NCI-H2227 treated with DMSO at 0.1 percent for 48 hours (cell line): ENCODE data around the gene CLSTN1.
"Not testable (repeated sequence)": the region's sequence is repeated elsewhere in the genome, so short reads cannot be mapped to it uniquely, and the experiment has no call there.

Source experiments
- DNase-seq: peaks from one replicate; lab custom pipeline; 2025; lab: John Stamatoyannopoulos, UW

The CLSTN1 gene

DNA sequence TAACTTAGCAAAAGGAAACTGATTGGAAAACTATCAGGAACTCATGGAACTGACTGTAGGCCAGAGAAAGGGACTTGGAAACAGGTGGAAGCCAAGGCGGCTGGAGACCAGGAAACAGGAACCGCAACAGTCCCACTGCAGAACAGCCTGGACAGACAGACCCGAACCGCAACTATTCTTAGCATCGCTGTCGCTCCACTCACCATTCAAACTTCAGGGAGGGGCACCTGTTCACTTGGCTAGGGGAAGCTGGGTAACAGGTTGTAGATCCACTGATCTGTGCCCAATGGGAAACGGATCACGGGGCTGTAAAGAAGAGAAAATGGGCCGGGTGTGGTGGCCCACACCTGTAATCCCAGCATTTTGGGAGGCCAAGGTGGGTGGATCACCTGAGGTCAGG lies 61.9 kb downstream of the CLSTN1 start:
- no peak for DNase-seq

DNA sequence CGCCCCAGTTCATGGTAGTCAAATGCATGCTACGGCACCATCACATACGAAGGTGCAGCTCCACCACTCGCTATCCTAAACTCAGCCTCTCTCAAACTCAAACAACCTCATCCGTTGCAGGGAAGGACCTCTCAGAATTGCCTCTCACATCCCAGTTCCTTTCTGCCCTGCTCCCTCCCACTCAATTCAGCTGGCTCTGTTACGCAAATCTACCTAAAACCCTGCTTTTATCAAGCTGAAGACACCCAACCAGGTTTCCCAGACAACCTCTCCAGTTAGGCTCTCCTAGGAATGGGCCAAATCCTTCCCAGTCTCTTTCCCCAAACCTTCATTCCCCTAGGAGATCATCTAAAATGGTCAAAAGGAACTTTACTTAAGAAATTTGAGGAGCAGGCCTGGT lies 62.9 kb downstream of the CLSTN1 start:
- no peak for DNase-seq

DNA sequence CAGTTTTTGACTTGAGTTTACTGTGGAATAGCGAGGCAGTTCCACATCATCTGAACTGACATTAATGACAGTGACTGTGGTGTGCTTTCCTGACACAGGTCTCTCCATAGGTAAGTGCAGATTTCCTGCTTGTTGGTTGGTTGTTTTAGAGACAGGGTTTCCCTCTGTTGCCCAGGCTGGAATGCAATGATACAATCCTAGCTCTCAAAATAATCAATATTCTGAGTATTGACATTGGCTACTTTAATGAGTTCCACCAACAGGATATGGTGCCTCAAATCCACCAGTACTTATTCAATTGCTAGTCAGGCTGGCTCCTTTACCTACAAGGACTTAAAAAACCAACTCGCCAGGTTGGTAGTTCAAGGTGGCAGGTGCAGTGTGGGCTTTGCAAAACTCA lies 63.8 kb downstream of the CLSTN1 start:
- DNase-seq, result no peak

DNA sequence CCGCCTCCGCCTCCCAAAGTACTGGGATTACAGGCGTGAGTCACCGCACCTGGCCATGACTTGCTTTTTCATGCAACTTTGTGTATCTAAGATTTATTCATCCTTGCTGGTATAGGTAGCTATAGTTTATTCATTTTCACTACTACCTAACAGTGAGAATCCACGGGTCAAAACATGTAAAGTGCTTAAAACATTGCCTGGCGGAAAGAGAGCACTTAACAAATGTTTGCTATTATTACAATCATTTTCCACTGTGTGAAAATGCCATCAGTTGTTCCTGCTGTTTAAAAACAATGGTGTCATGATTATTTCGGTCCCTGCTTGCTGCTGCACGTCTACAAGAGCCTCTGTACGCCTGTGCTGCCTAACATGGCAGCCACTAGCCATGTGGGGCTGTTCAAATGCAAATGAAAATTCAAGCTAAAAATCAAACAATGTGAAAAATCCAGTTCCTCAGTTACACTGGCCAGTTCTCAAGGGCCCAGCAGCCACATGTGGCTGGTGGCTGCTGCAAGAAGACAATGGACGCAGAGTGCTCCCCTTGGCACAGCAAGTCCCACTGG lies 65.1 kb downstream of the CLSTN1 start:
- DNase-seq, result no peak

DNA sequence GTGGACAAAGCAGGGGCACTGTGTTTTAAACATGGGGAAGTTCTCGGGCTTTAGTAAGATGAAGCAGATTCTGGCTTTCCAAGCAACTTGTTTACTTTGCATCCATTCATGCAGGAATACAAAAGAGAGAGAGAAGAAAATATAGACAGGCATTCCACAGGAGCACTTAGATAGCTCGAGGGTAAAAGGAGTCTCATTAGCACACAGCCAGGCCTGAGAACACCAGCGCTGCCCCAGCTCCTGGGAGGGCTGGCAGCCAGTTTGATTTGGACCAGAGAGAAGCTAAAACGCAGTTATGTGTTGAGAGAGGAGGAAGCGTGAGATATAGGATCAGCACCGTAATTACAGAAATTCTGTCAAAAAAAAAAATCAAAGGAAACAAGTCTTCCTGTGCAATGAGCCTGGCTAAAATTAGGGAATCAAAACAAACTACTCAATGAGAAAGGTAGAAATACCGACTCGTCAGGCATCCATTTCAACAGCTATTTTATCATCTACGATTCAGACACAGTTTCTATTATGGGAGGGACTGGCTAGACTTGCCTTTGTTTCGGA lies 68.2 kb downstream of the CLSTN1 start:
- peak; percentile 12 for DNase-seq

DNA sequence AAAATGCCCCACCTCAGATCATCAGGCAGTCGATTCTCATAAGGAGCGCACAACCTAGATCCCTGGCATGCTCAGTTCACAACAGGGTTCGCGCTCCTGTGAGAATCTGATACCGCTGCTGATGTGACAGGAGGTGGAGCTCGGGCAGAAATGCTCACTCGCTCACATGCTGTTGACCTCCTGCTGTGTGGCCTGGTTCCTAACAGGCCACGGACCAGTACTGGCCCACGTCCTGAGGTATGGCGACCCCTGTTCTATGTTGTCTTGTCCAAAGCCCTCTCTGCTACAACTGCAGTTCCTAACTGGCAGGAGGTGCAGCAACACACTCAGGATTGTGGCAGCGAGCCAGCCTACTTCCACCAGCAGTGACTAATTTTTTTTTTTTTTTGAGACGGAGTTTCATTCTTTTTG lies 70.6 kb downstream of the CLSTN1 start:
- no peak for DNase-seq

DNA sequence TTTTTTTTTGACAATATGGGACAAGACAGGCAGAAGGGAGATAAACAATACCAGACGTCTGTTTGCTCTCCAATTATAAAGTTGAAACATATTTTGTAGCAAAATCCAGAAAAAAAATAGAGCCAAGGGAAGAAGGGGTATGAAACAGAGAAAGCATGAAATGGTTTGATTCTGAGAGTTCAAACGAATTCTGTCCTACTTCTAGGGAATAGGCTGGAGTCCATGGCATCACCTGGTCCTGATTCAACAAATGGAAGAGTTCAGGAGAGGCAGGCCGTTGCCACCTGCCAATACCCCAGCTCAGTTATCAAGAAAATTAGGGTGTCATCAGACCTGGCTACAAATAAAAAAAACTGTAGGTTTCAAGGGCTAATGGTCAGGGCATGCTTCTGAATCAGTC lies 71.8 kb downstream of the CLSTN1 start:
- DNase-seq, result no peak

DNA sequence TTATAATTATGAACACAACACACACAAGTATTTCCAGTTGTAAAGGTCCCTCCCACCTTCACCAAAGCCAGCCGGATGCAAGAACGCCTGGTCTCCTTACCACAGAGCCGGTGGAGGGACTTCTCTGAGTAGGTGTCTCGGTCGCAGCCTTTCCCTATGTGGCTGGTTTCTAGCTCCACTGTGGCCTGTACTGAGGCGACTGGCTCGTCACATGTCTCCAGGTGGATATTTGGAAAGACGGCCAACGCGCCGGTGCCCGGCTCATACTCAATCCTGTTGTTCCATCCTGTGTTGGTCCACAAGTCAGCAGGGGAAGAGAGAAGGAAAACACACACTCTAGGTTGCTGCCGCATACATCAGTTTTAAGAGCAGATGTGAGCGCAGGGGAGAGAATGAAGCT lies 74.4 kb downstream of the CLSTN1 start:
- no peak for DNase-seq

DNA sequence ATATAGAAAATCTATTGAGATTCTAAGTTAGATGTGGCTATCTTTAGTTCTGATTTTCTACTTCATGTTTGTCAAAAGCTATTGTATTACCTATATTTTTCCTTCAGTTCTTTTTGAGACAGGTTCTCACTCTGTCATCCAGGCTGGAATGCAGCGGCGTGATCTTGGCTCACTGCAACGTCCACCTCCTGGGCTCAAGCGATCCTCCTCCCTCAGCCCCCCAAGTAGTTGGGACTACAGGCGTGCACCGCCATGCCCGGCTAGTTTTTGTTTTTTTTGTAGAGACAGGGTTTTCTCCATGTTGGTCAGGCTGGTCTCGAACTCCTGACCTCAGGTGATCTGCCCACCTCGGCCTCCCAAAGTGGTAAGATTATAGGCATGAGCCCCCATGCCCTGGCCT lies 75.4 kb downstream of the CLSTN1 start:
- not testable (repeated sequence) for DNase-seq

DNA sequence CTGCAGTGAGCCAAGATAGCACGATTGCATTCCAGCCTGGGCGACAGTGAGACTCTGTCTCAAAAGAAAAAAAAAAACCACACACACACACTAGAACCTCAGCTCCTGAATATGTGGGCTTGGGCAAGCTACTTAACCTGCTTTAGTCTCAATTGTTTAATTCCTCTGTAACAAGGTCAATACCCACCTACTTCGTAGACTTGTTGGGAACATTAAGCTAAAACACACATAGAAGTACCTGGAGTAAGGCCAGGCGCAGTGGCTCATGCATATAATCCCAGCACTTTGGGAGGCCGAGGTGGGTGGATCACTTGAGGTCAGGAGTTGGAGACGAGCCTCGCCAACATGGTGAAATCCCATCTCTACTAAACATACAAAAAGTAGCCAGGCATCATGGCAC lies 77.1 kb downstream of the CLSTN1 start:
- no peak for DNase-seq

DNA sequence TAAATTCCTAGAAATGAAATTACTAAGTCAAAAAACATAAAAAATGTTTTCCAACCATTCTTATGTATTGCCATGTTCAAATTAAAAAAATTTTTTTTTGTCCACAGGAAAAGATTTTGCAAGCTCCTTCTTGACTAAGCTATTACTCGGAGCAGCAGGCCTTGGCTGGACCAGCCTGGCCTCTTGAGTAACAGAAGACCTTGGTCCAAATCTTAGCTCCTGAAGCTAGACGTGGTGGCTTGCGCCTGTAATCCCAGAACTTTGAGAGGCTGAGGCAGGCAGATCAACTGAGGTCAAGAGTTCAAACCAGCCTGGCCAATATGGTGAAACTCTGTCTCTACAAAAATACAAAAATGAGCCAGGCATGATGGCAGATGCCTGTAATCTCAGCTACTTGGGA lies 77.6 kb downstream of the CLSTN1 start:
- DNase-seq, result no peak

DNA sequence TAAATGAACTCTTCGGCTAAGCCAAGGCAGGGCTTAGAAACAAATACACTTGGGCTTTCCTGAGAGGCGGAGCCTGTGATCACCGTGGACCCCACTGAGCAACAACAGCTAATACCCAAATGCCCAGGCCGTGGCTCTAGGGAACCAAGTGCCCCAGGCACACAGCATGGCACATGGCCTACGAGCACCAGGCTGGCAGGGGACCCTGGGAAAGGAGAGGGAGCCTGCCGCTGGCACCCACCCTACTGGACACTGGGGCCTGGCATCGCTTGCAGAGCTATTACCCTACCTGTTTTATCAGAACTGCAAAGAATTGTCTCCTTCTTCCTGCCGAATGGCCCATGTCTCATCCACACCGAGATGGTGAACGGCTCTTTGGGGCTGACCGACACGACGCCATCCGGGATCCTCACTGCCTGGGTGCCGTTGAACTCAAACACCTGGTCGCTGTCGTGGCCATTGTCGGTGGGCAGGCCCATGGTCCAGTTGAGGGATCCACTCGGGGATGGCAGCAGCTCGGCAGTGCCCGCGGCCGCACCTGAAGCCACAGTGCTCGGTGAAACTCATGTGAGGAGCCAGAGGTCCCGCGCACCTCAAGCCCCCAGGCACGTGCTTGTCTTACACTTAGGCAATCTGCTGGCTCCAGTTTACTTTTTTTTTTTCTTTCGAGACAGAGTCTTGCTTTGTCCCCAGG lies 79.5 kb downstream of the CLSTN1 start:
- DNase-seq, result no peak

DNA sequence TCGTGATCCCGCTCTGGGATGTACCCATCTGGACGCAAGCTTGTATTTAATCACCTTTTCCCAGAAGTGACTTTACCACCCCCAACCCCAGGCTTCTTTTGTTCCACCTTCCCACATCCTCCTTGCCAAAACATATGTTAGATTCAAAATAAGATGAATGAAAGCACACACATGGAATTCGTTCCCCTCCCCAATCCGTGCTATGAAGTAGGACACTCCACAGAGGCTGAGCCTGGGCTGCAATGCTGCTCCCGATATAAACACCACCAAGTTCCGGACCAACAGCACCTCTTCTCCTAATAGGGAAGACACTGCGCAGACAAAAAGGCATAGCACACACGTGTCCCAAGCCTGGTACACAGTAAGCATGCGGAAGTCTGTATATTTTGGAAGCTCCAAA lies 86.1 kb downstream of the CLSTN1 start:
- DNase-seq, result no peak

DNA sequence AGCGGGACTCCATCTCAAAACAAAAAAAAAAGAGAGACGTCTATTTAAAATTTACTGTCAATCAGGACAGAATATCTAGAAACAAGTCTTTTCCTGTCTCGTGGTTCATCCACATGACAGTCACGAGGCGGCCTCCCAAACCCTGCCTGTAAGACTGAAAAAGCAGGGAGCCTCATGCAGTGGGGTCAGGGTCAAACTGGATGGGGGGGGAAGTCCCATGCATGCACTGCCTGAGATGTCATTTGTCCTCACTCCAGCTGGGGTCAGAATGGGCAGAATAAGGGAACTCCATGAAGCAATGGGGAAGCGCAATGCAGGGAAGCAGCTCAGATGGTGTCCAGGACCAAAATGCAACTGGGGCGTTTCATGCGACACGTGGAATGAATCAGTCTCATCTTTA lies 86.7 kb downstream of the CLSTN1 start:
- no peak for DNase-seq

DNA sequence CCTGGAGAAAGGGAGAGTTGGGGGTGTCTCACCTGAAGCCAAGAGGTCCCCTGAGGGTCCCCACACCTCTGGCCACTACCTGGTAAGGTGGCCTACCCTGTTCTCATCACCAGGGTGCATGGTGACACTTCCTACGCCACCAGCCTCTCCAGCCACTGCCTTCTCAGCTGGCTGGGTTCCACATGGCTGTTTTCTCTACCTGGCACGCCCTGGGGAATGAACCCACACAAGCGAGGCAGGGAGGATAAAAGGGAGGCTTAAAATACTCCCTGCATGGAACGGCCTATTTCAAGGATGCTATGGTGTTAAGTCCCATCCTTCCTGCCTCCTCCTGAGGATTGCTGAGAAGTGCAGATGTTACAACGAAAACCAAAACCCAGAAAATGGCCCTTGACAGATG lies 87.5 kb downstream of the CLSTN1 start:
- no peak for DNase-seq

DNA sequence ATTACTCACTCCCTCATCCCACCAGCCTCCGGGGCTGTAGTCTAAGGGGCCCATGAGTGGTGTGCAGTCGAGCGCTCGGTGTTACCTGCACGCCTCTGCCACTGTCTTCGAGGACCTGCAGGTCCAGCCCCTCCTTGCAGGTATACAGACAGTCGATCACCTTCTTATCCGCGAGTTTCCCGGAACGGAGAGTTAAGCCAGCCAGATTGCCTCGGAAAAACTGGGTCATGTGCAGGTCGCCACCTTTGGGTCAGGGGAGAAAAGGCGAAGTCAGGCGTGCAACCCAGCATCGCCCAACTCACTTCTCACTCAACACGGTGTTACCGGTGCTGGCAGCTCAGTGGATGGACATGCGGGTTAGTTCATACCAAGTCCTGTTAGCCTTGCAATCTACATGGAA lies 88.0 kb downstream of the CLSTN1 start:
- DNase-seq, result no peak

DNA sequence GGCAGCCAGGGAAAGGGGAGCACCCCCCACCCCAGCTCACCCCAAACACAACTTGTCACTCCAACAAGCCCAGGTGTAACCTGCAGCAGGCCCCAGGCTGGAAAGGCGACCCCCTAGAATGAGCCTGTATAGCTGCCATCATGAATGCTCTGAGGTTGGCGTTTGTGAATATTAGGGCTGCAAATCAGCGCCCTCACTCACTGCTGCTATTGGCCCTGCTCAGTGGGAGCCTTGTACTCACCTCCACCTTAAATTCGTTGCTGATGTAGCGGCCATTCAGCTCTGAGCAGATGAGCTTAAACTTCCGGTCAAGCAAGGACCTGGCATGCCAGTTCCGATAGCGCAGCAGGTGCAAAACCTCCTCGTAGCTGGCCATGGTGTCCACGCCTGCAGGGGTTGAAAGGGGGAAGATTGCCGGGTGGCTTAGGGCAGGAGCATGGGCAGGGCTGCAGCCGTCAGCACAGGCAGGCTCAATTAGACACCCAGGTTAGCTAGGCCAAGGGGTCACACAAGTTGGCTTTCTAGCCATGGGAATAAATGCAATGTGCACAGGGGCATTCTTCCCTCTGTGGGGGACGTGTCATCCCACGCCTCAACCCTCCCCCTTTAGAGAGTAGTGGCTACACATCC lies 90.5 kb downstream of the CLSTN1 start:
- DNase-seq, result no peak

DNA sequence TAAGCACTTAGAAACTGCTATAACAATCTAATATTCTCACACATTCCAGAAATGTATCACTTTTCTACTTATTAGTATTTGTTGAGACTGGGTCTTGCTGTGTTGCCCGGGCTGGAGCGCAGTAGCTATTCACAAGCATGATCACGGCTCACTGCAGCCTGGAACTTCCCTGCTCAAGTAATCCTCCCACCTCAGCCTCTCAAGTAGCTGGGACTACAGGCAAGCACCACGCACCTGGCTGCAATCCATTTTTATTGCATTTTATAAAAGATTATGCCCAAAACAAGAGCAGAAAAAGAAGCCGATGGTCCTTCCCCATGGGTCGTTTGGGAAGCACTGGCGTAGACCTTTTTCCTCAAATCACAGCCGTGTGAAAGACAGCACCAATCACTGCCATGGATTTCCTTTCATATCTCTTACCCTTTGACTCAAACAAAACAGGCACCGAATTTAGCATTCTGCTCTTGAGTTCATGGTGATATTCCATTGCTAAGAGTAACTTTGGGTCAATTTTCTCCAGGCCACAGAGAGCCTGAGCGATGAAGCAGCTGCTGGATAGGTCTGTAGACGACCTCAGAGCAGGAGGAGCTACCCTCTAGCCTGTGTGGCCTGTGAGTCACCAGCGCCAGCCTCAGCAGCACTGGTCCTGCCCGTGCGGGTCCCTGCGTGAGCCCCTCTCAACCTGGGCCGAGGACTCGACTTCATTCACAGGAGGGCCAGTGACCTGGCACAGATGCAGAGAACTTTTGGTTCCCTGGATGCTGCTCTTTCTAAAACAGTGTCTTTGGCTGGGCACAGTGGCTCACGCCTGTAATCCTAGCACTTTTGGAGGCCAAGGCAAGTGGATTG lies 91.4 kb downstream of the CLSTN1 start:
- no peak for DNase-seq

DNA sequence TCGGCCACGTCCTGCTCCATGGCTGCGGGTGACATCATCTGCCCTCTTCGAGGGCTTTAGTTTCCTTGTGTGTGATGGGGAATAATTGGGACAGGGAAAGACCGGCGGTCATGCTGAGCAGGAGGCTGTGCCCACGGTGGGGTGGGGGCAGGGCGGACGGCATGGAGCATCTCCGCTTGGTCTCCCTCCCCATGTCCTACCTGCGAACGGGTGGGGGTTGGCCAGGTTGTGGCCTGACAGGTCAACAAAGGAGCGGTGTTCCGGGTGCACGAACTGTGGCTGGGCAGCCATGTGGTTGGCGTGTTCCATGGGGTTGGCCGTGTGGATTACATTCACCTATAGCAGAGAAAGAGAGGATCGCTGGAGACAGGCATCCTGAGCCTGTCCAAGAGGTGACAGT lies 92.2 kb downstream of the CLSTN1 start:
- DNase-seq, result no peak

DNA sequence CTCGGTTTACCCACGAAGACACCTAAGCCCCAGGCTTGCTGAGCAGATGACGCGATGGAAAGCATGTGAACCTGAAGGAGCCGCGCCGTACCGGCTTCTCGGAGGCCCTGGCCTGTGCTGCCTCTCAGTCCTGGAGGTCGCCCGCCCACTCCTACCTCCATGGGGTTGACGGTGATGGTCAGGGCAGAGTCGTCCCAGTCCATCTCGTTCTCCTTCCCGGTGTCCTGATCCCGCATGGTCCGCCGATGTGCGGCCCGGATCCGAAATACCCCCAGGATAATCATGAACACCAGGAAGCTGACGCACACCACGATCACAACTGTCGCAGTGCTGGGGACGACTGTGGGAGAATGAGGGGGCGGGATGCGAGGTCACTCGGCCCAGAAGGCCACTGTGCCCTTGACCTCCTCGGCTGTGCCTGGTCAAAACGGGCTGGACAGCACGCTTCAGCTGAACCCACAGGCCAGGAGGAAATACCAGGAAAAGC lies 92.7 kb downstream of the CLSTN1 start:
- DNase-seq, result no peak

DNA sequence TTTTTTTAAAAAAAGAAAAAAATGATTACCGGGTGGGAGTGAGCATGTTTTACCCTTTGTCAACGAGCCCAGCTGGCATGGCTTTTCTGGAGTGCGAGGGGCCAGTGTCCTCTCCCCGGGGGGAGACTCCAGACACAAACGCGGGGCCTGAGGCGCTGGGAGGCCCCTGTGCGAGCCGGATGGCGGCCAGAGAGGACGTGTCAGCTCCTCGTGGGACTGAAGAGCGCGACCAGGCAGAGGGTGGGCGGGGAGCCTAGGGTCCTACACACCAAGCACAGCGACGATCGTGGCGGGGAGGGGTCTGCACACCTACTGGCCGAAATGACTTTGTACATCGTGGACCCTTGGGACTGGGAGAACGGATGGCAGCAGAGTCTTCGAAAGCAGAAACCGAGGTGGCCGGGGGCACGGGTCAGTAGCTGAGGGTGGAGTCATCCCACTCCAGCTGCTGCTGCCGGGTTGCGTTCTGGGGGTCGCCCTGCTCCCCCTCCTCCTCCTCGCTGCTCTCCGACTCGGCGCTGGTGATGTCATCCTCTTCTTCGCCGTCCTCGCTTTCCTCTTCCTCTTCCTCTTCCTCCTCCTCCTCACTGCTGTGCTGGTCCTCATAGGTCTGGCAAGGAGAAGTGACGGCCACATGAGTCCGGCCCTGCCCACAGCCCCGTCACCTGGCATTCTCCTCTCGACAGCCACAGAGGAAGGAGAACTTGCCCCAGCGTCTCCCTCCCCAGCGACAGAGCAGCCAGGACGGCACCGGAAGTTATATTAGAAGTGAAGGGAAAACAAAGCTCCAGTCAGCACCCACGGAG lies 93.5 kb downstream of the CLSTN1 start:
- no peak for DNase-seq

DNA sequence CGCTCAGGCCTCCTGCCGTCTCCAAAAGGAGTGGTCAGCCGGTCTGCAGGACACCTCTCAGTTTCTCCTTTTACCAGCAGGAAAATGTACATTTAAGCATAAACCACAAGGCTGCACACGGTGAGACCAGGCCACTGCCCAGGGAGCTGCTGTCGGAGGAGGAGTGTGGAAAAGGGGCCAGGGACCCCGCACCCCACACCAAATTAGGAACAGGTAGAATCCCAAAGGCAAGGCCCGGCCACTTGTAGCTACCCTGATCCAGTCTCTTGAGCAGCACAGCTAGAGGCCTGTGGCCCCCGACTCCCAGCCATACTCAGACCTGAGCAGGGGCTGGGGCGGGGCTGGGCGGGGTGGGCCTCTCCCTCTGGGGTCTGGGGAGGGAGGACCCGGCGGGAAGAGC lies 94.2 kb downstream of the CLSTN1 start:
- DNase-seq, result no peak
